ENCODE measurements around the gene HAUS5. TPM values are rescaled to one million over a fixed set of nuclear protein-coding genes. Genes with fewer than 3 reads are reported as not detected.

HAUS5 gene
- total RNA-seq, 1 donor from 2014 or later = 15.9 TPM

- Mint-ChIP-seq H3K4me3 (ENCODE audit: unreplicated experiment) (no peak overlapping the region), H3K27me3 (ENCODE audit: unreplicated experiment) (peaks cover under 1% of the 10 kb centered on the region), H3K4me1 (ENCODE audit: low read depth, unreplicated experiment) (peaks cover 2% of the 10 kb centered on the region), H3K27ac (ENCODE audit: unreplicated experiment) (no peak overlapping the region), H3K36me3 (ENCODE audit: unreplicated experiment) (no peaks in the 10 kb centered on the region), H3K9me3 (ENCODE audit: unreplicated experiment) (peaks cover 3% of the 10 kb centered on the region)
- DNase-seq = no peak
- no peak for TF ChIP-seq CTCF (IDR thresholded peaks at IDR 0.05; ENCODE audit: partially characterized antibody, unreplicated experiment)
Measured at GRCh38 chr19:35633727-35634440, 21.3 kb downstream of the HAUS5 start.

- H3K4me1 Mint-ChIP-seq (ENCODE audit: low read depth, unreplicated experiment) = peaks cover 7% of the 10 kb centered on the region
- peaks cover 5% of the 10 kb centered on the region for H3K27me3 Mint-ChIP-seq (ENCODE audit: unreplicated experiment)
- no peaks in the 10 kb centered on the region for H3K36me3 Mint-ChIP-seq (ENCODE audit: unreplicated experiment)
- no peak overlapping the region for H3K27ac Mint-ChIP-seq (ENCODE audit: unreplicated experiment)
- peaks cover 3% of the 10 kb centered on the region for H3K9me3 Mint-ChIP-seq (ENCODE audit: unreplicated experiment)
- TF ChIP-seq CTCF (IDR thresholded peaks at IDR 0.05; ENCODE audit: partially characterized antibody, unreplicated experiment) = no peak
- no peak for DNase-seq
- no peak overlapping the region for H3K4me3 Mint-ChIP-seq (ENCODE audit: unreplicated experiment)
Measured at GRCh38 chr19:35636651-35637050, 24.1 kb downstream of the HAUS5 start.

GRCh38 chr19:35637165-35637564 lies 24.6 kb downstream of the HAUS5 start:
- TF ChIP-seq CTCF (IDR thresholded peaks at IDR 0.05; ENCODE audit: partially characterized antibody, unreplicated experiment) = no peak
- Mint-ChIP-seq H3K9me3 (ENCODE audit: unreplicated experiment) (peaks cover 3% of the 10 kb centered on the region), H3K4me1 (ENCODE audit: low read depth, unreplicated experiment) (peaks cover 7% of the 10 kb centered on the region), H3K36me3 (ENCODE audit: unreplicated experiment) (no peaks in the 10 kb centered on the region), H3K27ac (ENCODE audit: unreplicated experiment) (no peak overlapping the region), H3K4me3 (ENCODE audit: unreplicated experiment) (no peak overlapping the region), H3K27me3 (ENCODE audit: unreplicated experiment) (peaks cover 5% of the 10 kb centered on the region)
- no peak for DNase-seq

GRCh38 chr19:35639321-35639639 lies 26.7 kb downstream of the HAUS5 start:
- TF ChIP-seq CTCF (IDR thresholded peaks at IDR 0.05; ENCODE audit: partially characterized antibody, unreplicated experiment) = no peak
- Mint-ChIP-seq H3K36me3 (ENCODE audit: unreplicated experiment) (no peaks in the 10 kb centered on the region), H3K9me3 (ENCODE audit: unreplicated experiment) (peaks cover 3% of the 10 kb centered on the region), H3K4me1 (ENCODE audit: low read depth, unreplicated experiment) (peaks cover 7% of the 10 kb centered on the region), H3K27me3 (ENCODE audit: unreplicated experiment) (peaks cover 5% of the 10 kb centered on the region), H3K4me3 (ENCODE audit: unreplicated experiment) (peak overlapping the region; percentile 27), H3K27ac (ENCODE audit: unreplicated experiment) (peak overlapping the region; percentile 11)
- DNase-seq = no peak

GRCh38 chr19:35639863-35640262 lies 27.3 kb downstream of the HAUS5 start:
- Mint-ChIP-seq H3K9me3 (ENCODE audit: unreplicated experiment) (peaks cover 3% of the 10 kb centered on the region), H3K27me3 (ENCODE audit: unreplicated experiment) (peaks cover 6% of the 10 kb centered on the region), H3K36me3 (ENCODE audit: unreplicated experiment) (no peaks in the 10 kb centered on the region), H3K27ac (ENCODE audit: unreplicated experiment) (peak overlapping the region; percentile 11), H3K4me3 (ENCODE audit: unreplicated experiment) (no peak overlapping the region), H3K4me1 (ENCODE audit: low read depth, unreplicated experiment) (peaks cover 7% of the 10 kb centered on the region)
- TF ChIP-seq CTCF (IDR thresholded peaks at IDR 0.05; ENCODE audit: partially characterized antibody, unreplicated experiment) = no peak
- DNase-seq = no peak
